22Rv1 (cell line): Measurements from ENCODE around the gene PDCD1LG2.

Experiments
- H3K27ac ChIP-seq: fragments of 450-650 bp; 2 replicates; pipeline ENCODE4 v1.5.1; 2017
- CTCF ChIP-seq: fragments of 450-650 bp; IDR thresholded peaks from 2 replicates; pipeline ENCODE4 v1.5.1; 2017; ENCODE audit warnings: mild to moderate bottlenecking
- ZFX ChIP-seq: fragments of 450-650 bp; IDR thresholded peaks from 2 replicates; pipeline ENCODE4 v1.6.1; 2017; ENCODE audit warnings: antibody characterized with exemption, borderline replicate concordance

The PDCD1LG2 gene

GRCh38 chr9:5556101-5556705 lies 45.9 kb downstream of the PDCD1LG2 start:
- no peak overlapping the region for H3K27ac ChIP-seq
- TF ChIP-seq CTCF (no peak), ZFX (no peak)

GRCh38 chr9:5557606-5558587 lies 47.6 kb downstream of the PDCD1LG2 start:
- no peak for TF ChIP-seq CTCF
- TF ChIP-seq ZFX, result no peak
- H3K27ac ChIP-seq, result no peak overlapping the region

GRCh38 chr9:5559659-5560058 lies 49.3 kb downstream of the PDCD1LG2 start:
- TF ChIP-seq ZFX (no peak), CTCF (no peak)
- no peak overlapping the region for H3K27ac ChIP-seq

- no peak for TF ChIP-seq CTCF
- no peak for TF ChIP-seq ZFX
- no peak overlapping the region for H3K27ac ChIP-seq
Observed at GRCh38 chr9:5560443-5561100, 50.2 kb downstream of the PDCD1LG2 start.

- no peak overlapping the region for H3K27ac ChIP-seq
- TF ChIP-seq CTCF (no peak), ZFX (no peak)
Observed at GRCh38 chr9:5561828-5562488, 51.6 kb downstream of the PDCD1LG2 start.

GRCh38 chr9:5562806-5563416 lies 52.6 kb downstream of the PDCD1LG2 start:
- no peak overlapping the region for H3K27ac ChIP-seq
- TF ChIP-seq CTCF (no peak), ZFX (no peak)
